ENCODE measurements around the gene KAT6B.
A peak's percentile ranks its signal among the peaks of the same experiment; 100 is the strongest.
"Not testable (repeated sequence)": the region's sequence is repeated elsewhere in the genome, so short reads cannot be mapped to it uniquely, and the experiment has no call there.

Gene KAT6B

GRCh38 chr10:74826142-74827044 lies at the start of gene KAT6B:
Gene KAT6B, plus strand, starts transcription at chr10:74826600. Its CDS starts 16,258 bp downstream, at chr10:74842858.
- DNase-seq = peak; percentile 100

GRCh38 chr10:74778436-74779094 lies 47.8 kb upstream of the KAT6B start:
- no peak for DNase-seq

- DNase-seq = not testable (repeated sequence)
Observed at GRCh38 chr10:74781870-74782269, 44.5 kb upstream of the KAT6B start.

- DNase-seq = no peak
Observed at GRCh38 chr10:74784462-74784861, 41.9 kb upstream of the KAT6B start.

GRCh38 chr10:74786126-74786525 lies 40.3 kb upstream of the KAT6B start:
- DNase-seq = no peak

GRCh38 chr10:74787457-74787856 lies 38.9 kb upstream of the KAT6B start:
- no peak for DNase-seq

- DNase-seq = not testable (repeated sequence)
Observed at GRCh38 chr10:74791979-74792378, 34.4 kb upstream of the KAT6B start.

GRCh38 chr10:74792726-74793125 lies 33.7 kb upstream of the KAT6B start:
- DNase-seq = no peak

- not testable (repeated sequence) for DNase-seq
Observed at GRCh38 chr10:74793240-74793639, 33.2 kb upstream of the KAT6B start.

GRCh38 chr10:74794531-74794930 lies 31.9 kb upstream of the KAT6B start:
- no peak for DNase-seq

GRCh38 chr10:74797550-74797949 lies 28.9 kb upstream of the KAT6B start:
- DNase-seq = no peak

GRCh38 chr10:74799721-74800221 lies 26.6 kb upstream of the KAT6B start:
- peak; percentile 38 for DNase-seq

- no peak for DNase-seq
Observed at GRCh38 chr10:74801447-74801846, 25.0 kb upstream of the KAT6B start.

- no peak for DNase-seq
Observed at GRCh38 chr10:74808501-74808900, 17.9 kb upstream of the KAT6B start.

GRCh38 chr10:74810087-74810486 lies 16.3 kb upstream of the KAT6B start:
- DNase-seq = no peak

GRCh38 chr10:74813381-74814259 lies 12.8 kb upstream of the KAT6B start:
- DNase-seq = no peak

GRCh38 chr10:74814797-74815196 lies 11.6 kb upstream of the KAT6B start:
- no peak for DNase-seq

- DNase-seq = no peak
Observed at GRCh38 chr10:74816824-74817498, 9.4 kb upstream of the KAT6B start.

GRCh38 chr10:74821501-74821900 lies 4.9 kb upstream of the KAT6B start:
- no peak for DNase-seq

GRCh38 chr10:74822101-74822500 lies 4.3 kb upstream of the KAT6B start:
- no peak for DNase-seq

- DNase-seq = no peak
Observed at GRCh38 chr10:74822521-74823089, 3.8 kb upstream of the KAT6B start.

GRCh38 chr10:74823791-74824183 lies 2.6 kb upstream of the KAT6B start:
- no peak for DNase-seq

Measured in stimulated activated CD4-positive, alpha-beta T cell treated with anti-CD3 and anti-CD28 coated beads, Interleukin-4, amount 100 ng/mL, for 24 hours (primary cell).